ENCODE data around the gene COMMD2. TPM values are rescaled to one million over a fixed set of nuclear protein-coding genes. Genes with fewer than 3 reads are reported as not detected.

The COMMD2 gene
- polyA plus RNA-seq, 4 donors = 9.8 to 36.5 (median 13.8) TPM

GRCh38 chr3:149790268-149790667 lies 38.0 kb upstream of the COMMD2 start:
- Histone ChIP-seq H3K4me1 (ENCODE audit: control insufficient read depth in 3 of 3, insufficient read depth in 2 of 3, low read depth in 1 of 3, low read length in 2 of 3) (no peaks in the 10 kb centered on the region), H3K27ac (ENCODE audit: low read depth in 1 of 3, low read length in 2 of 3) (no peak overlapping the region), H3K27me3 (ENCODE audit: control insufficient read depth in 3 of 3, insufficient read depth in 3 of 3, low read length in 3 of 3) (peaks cover 0 to 4% (median 0%) of the 10 kb centered on the region in 3 donors), H3K36me3 (ENCODE audit: control insufficient read depth in 3 of 3, insufficient read depth in 2 of 3, low read depth in 1 of 3, low read length in 3 of 3) (no peaks in the 10 kb centered on the region), H3K4me3 (ENCODE audit: low read depth in 1 of 3, low read length in 3 of 3) (no peak overlapping the region), H3K9me3 (ENCODE audit: control insufficient read depth in 2 of 2, insufficient read depth in 1 of 2, low read depth in 1 of 2, low read length in 1 of 2) (no peaks in the 10 kb centered on the region)
- DNase-seq = no peak
- WGBS, 3 donors = 65 to 74% (median 66%) methylated on average over 2 of the region's 2 CpGs
- FAIRE-seq = no peak

- H3K36me3 ChIP-seq (ENCODE audit: control insufficient read depth in 3 of 3, insufficient read depth in 2 of 3, low read depth in 1 of 3, low read length in 3 of 3) = no peaks in the 10 kb centered on the region
- H3K9me3 ChIP-seq (ENCODE audit: control insufficient read depth in 2 of 2, insufficient read depth in 1 of 2, low read depth in 1 of 2, low read length in 1 of 2) = no peaks in the 10 kb centered on the region
- no peaks in the 10 kb centered on the region for H3K27me3 ChIP-seq (ENCODE audit: control insufficient read depth in 3 of 3, insufficient read depth in 3 of 3, low read length in 3 of 3)
- no peak overlapping the region for H3K4me3 ChIP-seq (ENCODE audit: low read depth in 1 of 3, low read length in 3 of 3)
- WGBS, 3 donors = 73 to 85% (median 76%) methylated on average over 5 of the region's 5 CpGs
- no peak for DNase-seq
- H3K27ac ChIP-seq (ENCODE audit: low read depth in 1 of 3, low read length in 2 of 3) = no peak overlapping the region
- FAIRE-seq = no peak
- no peaks in the 10 kb centered on the region for H3K4me1 ChIP-seq (ENCODE audit: control insufficient read depth in 3 of 3, insufficient read depth in 2 of 3, low read depth in 1 of 3, low read length in 2 of 3)
Measured at GRCh38 chr3:149784064-149784704, 31.9 kb upstream of the COMMD2 start.

DNA sequence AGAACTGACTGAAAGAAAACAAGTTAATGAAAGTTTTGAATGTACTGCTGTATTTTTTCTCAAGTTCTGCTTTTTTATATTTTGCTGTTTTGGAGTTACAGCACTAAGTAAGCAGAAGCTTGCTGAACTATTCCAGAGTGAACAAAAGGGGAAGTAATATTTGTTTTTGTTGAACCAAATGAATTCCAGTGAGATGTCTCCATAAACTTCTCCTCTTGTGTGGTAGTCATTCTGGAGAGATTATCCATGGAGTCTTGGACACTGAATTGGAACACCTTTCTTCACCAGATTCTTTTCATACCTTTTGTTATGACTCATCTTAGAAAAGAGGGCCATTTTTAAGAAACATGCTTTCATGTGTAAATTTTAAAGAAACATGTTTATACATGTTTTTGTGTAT lies 31.3 kb upstream of the COMMD2 start:
- H3K27me3 ChIP-seq (ENCODE audit: control insufficient read depth in 3 of 3, insufficient read depth in 3 of 3, low read length in 3 of 3) = no peaks in the 10 kb centered on the region
- FAIRE-seq = no peak

DNA sequence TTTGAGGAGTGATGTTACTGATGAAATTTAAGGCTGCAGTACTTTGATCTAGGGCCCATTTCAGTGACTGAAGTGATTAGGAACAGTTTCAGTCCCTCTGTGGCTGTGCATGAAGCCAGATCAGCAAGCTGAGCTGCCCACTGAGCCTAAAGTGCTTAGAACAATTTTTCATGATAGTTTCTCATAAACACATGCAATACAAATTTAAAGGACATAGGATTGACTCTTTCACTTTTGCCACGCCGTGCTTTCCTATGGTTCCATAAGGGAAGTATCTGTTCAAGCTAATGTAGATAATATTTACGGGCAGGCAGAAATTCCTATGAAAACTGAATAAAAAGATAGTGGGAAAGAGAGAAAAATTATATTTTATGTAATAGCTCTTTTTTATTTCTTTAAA lies 29.5 kb upstream of the COMMD2 start:
- H3K27ac ChIP-seq (ENCODE audit: low read depth in 1 of 3, low read length in 2 of 3) = no peak overlapping the region
- FAIRE-seq = no peak
- 82 to 94% (median 89%) methylated on average over 3 of the region's 3 CpGs for WGBS, 3 donors

More for the DNA sequence above, 31.3 kb upstream of the COMMD2 start:
- H3K4me1 ChIP-seq (ENCODE audit: control insufficient read depth in 3 of 3, insufficient read depth in 2 of 3, low read depth in 1 of 3, low read length in 2 of 3) = no peaks in the 10 kb centered on the region
- no peak overlapping the region for H3K27ac ChIP-seq (ENCODE audit: low read depth in 1 of 3, low read length in 2 of 3)
- no peaks in the 10 kb centered on the region for H3K36me3 ChIP-seq (ENCODE audit: control insufficient read depth in 3 of 3, insufficient read depth in 2 of 3, low read depth in 1 of 3, low read length in 3 of 3)
- no peak for DNase-seq
- H3K4me3 ChIP-seq (ENCODE audit: low read depth in 1 of 3, low read length in 3 of 3) = no peak overlapping the region
- no peaks in the 10 kb centered on the region for H3K9me3 ChIP-seq (ENCODE audit: control insufficient read depth in 2 of 2, insufficient read depth in 1 of 2, low read depth in 1 of 2, low read length in 1 of 2)

DNA sequence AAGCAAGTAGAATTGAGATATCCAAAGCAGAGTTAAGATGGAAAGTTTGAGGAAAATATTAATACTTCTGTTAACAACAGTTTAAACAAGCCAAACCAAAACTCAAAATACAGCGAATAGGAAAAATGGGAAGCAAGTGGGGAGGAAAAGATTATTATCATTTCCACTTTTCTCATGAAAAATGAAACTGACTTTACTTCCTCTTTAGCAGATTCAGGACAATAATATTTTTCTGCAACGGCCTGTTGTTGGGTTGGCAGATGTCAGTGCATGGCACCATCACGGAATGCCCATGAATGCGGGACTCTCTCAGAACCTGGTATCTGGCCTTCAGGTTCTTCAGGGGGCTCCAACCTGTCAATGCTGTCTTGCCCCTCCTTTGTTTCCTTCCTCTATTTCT lies 28.9 kb upstream of the COMMD2 start:
- Histone ChIP-seq H3K4me3 (ENCODE audit: low read depth in 1 of 3, low read length in 3 of 3) (no peak overlapping the region), H3K36me3 (ENCODE audit: control insufficient read depth in 3 of 3, insufficient read depth in 2 of 3, low read depth in 1 of 3, low read length in 3 of 3) (no peaks in the 10 kb centered on the region), H3K9me3 (ENCODE audit: control insufficient read depth in 2 of 2, insufficient read depth in 1 of 2, low read depth in 1 of 2, low read length in 1 of 2) (no peaks in the 10 kb centered on the region), H3K27me3 (ENCODE audit: control insufficient read depth in 3 of 3, insufficient read depth in 3 of 3, low read length in 3 of 3) (no peaks in the 10 kb centered on the region), H3K27ac (ENCODE audit: low read depth in 1 of 3, low read length in 2 of 3) (no peak overlapping the region), H3K4me1 (ENCODE audit: control insufficient read depth in 3 of 3, insufficient read depth in 2 of 3, low read depth in 1 of 3, low read length in 2 of 3) (no peaks in the 10 kb centered on the region)
- DNase-seq = no peak
- no peak for FAIRE-seq
- 70 to 84% (median 76%) methylated on average over 4 of the region's 4 CpGs for WGBS, 3 donors

More for the DNA sequence above, 29.5 kb upstream of the COMMD2 start:
- Histone ChIP-seq H3K27me3 (ENCODE audit: control insufficient read depth in 3 of 3, insufficient read depth in 3 of 3, low read length in 3 of 3) (no peaks in the 10 kb centered on the region), H3K36me3 (ENCODE audit: control insufficient read depth in 3 of 3, insufficient read depth in 2 of 3, low read depth in 1 of 3, low read length in 3 of 3) (no peaks in the 10 kb centered on the region), H3K4me1 (ENCODE audit: control insufficient read depth in 3 of 3, insufficient read depth in 2 of 3, low read depth in 1 of 3, low read length in 2 of 3) (no peaks in the 10 kb centered on the region), H3K9me3 (ENCODE audit: control insufficient read depth in 2 of 2, insufficient read depth in 1 of 2, low read depth in 1 of 2, low read length in 1 of 2) (no peaks in the 10 kb centered on the region), H3K4me3 (ENCODE audit: low read depth in 1 of 3, low read length in 3 of 3) (no peak overlapping the region)
- DNase-seq = no peak

GRCh38 chr3:149777414-149778214 lies 25.3 kb upstream of the COMMD2 start:
- H3K27me3 ChIP-seq (ENCODE audit: control insufficient read depth in 3 of 3, insufficient read depth in 3 of 3, low read length in 3 of 3) = no peaks in the 10 kb centered on the region
- no peaks in the 10 kb centered on the region for H3K4me1 ChIP-seq (ENCODE audit: control insufficient read depth in 3 of 3, insufficient read depth in 2 of 3, low read depth in 1 of 3, low read length in 2 of 3)
- H3K36me3 ChIP-seq (ENCODE audit: control insufficient read depth in 3 of 3, insufficient read depth in 2 of 3, low read depth in 1 of 3, low read length in 3 of 3) = no peaks in the 10 kb centered on the region
- H3K4me3 ChIP-seq (ENCODE audit: low read depth in 1 of 3, low read length in 3 of 3) = no peak overlapping the region
- FAIRE-seq = no peak
- peak; percentile 46 to 49 for DNase-seq
- no peaks in the 10 kb centered on the region for H3K9me3 ChIP-seq (ENCODE audit: control insufficient read depth in 2 of 2, insufficient read depth in 1 of 2, low read depth in 1 of 2, low read length in 1 of 2)
- 56 to 92% (median 67%) methylated on average over 2 of the region's 2 CpGs for WGBS, 3 donors
- no peak overlapping the region for H3K27ac ChIP-seq (ENCODE audit: low read depth in 1 of 3, low read length in 2 of 3)

DNA sequence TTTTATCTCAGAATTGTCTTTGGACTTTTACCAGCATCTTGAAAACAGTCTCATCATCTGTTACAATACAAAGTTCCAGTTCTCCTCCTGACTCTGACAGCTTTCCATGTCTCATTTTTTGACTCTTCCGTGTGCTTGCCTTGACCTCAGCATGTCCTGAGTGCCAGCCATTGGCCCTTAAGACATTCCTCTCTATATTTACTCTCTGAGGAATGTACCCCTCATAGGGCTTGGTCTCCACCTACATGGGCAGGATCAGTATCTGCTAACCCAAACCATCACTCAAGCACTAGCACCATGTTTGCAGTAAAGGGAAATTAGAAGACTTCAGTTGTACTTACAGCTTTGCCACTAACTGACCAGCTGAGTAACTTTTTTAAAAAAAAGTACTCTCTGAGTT lies 23.9 kb upstream of the COMMD2 start:
- H3K9me3 ChIP-seq (ENCODE audit: control insufficient read depth in 2 of 2, insufficient read depth in 1 of 2, low read depth in 1 of 2, low read length in 1 of 2) = no peaks in the 10 kb centered on the region
- H3K36me3 ChIP-seq (ENCODE audit: control insufficient read depth in 3 of 3, insufficient read depth in 2 of 3, low read depth in 1 of 3, low read length in 3 of 3) = no peaks in the 10 kb centered on the region
- 80 to 88% (median 86%) methylated on average over 1 of the region's 1 CpG for WGBS, 3 donors
- H3K27me3 ChIP-seq (ENCODE audit: control insufficient read depth in 3 of 3, insufficient read depth in 3 of 3, low read length in 3 of 3) = no peaks in the 10 kb centered on the region
- no peaks in the 10 kb centered on the region for H3K4me1 ChIP-seq (ENCODE audit: control insufficient read depth in 3 of 3, insufficient read depth in 2 of 3, low read depth in 1 of 3, low read length in 2 of 3)
- H3K4me3 ChIP-seq (ENCODE audit: low read depth in 1 of 3, low read length in 3 of 3) = no peak overlapping the region
- no peak overlapping the region for H3K27ac ChIP-seq (ENCODE audit: low read depth in 1 of 3, low read length in 2 of 3)
- DNase-seq (no peak), FAIRE-seq (no peak)

GRCh38 chr3:149772861-149773260 lies 20.6 kb upstream of the COMMD2 start:
- Histone ChIP-seq H3K4me1 (ENCODE audit: control insufficient read depth in 3 of 3, insufficient read depth in 2 of 3, low read depth in 1 of 3, low read length in 2 of 3) (no peaks in the 10 kb centered on the region), H3K27ac (ENCODE audit: low read depth in 1 of 3, low read length in 2 of 3) (no peak overlapping the region), H3K4me3 (ENCODE audit: low read depth in 1 of 3, low read length in 3 of 3) (no peak overlapping the region), H3K27me3 (ENCODE audit: control insufficient read depth in 3 of 3, insufficient read depth in 3 of 3, low read length in 3 of 3) (no peaks in the 10 kb centered on the region), H3K9me3 (ENCODE audit: control insufficient read depth in 2 of 2, insufficient read depth in 1 of 2, low read depth in 1 of 2, low read length in 1 of 2) (no peaks in the 10 kb centered on the region), H3K36me3 (ENCODE audit: control insufficient read depth in 3 of 3, insufficient read depth in 2 of 3, low read depth in 1 of 3, low read length in 3 of 3) (no peaks in the 10 kb centered on the region)
- WGBS, 3 donors = 85 to 97% (median 86%) methylated on average over 2 of the region's 2 CpGs
- FAIRE-seq (no peak), DNase-seq (no peak)
